HG03460 (cell line): ENCODE results near the gene KIFAP3.
"Not testable (repeated sequence)": the region's sequence is repeated elsewhere in the genome, so short reads cannot be mapped to it uniquely, and the experiment has no call there.

Experiments
- ATAC-seq: cut with Tn5 transposase; IDR thresholded peaks from one replicate; pipeline ENCODE4 v1.9.1; 2021; ENCODE audit not compliant: unreplicated experiment

Gene KIFAP3

DNA sequence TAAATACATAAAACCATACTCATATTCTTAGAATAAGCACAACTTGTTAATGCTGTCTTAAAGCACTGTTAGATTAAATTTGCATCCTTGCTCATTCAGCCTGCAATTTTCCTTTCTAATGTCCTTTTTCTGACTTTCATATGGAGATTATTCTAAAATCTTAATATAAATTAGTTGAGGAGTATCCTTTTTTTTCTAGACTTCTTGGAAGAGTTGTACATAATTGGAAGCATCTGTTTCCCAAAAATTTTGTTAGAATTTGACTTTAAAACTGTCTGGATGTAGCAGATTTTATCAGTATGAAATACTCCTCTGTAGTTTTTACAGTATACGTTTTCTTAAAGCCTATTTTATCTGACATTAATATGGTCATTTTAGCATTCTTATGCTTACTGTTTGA lies 9.7 kb downstream of the KIFAP3 start:
- ATAC-seq, result no peak

DNA sequence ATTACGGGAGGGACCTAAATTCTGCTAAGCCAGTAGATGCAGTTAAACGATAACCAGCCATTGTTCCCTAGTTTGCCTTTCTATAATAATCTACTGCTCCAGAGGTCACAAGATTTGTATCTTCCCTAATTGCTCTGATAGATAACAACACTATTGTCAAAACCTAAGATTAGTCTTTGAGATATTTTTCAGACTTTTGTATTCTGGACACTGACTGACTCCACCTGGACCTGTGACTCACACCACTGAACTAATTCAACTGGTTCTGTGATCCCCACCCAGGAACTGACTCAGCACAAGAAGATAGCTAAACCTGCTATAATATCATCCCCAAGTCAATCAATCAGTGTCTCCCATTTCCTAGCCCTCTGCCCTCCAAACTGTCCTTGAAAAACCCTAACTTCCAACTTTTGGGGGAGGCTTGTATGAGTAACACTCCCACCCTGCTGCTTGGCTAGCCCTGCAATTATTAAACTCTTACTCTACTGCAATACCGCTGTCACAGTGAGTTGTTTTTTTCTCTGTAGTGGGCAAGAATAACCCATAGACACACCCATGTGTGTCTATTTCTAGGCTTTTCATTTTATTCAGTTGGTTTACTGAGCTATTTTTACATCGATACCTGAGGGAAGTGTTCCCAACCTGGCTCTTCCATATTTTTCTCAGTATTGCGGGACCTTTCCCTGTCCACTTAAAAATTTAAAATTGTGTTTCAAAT lies 11.2 kb downstream of the KIFAP3 start:
- no peak for ATAC-seq

DNA sequence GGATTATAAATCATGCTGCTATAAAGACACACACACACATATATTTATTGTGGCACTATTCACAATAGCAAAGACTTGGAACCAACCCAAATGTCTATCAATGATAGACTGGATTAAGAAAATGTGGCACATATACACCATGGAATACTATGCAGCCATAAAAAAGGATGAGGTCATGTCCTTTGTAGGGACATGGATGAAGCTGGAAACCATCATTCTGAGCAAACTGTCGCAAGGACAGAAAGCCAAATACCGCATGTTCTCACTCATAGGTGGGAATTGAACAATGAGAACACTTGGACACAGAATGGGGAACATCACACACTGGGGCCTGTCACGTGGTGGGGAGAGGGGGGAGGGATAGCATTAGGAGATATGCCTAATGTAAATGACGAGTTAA lies 12.8 kb downstream of the KIFAP3 start:
- not testable (repeated sequence) for ATAC-seq

DNA sequence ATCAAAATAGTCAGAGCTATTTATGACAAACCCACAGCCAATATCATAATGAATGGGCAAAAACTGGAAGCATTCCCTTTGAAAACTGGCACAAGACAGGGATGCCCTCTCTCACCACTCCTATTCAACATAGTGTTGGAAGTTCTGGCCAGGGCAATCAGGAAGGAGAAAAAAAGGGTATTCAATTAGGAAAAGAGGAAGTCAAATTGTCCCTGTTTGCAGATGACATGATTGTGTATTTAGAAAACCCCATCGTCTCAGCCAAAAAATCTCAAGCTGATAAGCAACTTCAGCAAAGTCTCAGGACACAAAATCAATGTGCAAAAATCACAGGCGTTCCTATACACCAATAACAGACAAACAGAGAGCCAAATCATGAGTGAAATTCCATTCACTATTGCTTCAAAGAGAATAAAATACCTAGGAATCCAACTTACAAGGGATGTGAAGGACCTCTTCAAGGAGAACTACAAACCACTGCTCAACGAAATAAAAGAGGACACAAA lies 14.4 kb downstream of the KIFAP3 start:
- not testable (repeated sequence) for ATAC-seq

DNA sequence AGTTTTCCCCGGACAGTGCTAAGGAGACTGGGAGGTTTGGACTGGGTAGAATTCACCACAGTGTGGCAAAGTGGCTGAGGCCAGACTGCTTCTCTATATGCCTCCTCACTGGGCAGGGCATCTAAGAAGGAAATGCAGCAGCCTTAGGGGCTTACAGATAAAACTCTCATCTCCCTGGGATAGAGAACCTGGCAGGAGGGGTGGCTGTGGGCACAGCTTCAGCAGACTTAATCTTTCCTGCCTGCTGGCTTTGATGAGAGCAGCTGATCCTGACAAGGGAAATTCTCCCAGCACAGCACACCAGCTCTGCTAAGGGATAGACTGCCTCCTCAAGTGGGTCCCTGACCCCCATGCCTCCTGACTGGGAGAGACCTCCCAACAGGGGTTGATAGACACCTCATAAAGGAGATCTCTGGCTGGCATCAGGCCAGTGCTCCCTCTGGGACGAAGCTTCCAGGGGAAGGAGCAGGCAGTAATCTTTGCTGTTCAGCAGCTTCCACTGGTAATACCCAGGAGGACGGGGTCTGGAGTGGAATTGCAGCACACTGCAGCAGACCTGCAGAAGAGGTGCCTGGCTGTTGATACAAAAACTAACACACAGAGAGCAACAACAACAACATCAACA lies 25.2 kb downstream of the KIFAP3 start:
- no peak for ATAC-seq

DNA sequence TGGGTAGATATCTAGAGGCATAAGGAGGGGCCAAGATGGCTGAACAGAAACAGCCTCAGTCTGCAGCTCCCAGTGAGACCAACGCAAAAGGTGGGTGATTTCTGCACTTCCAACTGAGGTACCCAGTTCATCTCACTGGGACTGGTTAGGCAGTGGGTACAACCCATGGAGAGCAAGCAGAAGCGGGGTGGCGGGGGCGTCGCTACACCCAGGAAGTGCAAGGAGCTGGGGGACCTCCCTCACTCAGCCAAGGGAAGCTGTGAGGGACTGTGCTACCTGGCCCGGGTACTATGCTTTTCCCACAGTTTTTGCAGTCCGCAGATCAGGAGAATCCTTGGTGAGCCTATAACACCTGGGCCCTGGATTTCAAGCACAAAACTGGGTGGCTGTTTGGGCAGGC lies 26.0 kb downstream of the KIFAP3 start:
- ATAC-seq, result no peak

DNA sequence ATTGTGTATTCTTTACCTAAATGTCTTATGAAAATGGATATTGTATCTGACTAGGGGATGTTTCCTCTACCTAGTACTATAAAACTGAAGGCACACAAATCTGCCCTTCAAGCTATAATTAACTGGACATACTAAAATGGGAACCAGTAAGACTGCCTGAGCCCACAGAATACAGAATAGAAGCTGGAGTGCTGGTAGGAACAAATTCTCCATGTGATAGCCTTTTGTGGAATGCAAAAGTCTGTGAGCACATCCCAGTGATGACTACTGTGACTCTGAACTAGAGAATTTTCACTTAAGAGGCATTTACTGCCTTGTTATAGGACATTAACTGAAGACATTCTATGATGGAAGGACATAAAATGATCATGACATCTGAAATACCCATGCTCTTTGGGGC lies 30.3 kb downstream of the KIFAP3 start:
- no peak for ATAC-seq

DNA sequence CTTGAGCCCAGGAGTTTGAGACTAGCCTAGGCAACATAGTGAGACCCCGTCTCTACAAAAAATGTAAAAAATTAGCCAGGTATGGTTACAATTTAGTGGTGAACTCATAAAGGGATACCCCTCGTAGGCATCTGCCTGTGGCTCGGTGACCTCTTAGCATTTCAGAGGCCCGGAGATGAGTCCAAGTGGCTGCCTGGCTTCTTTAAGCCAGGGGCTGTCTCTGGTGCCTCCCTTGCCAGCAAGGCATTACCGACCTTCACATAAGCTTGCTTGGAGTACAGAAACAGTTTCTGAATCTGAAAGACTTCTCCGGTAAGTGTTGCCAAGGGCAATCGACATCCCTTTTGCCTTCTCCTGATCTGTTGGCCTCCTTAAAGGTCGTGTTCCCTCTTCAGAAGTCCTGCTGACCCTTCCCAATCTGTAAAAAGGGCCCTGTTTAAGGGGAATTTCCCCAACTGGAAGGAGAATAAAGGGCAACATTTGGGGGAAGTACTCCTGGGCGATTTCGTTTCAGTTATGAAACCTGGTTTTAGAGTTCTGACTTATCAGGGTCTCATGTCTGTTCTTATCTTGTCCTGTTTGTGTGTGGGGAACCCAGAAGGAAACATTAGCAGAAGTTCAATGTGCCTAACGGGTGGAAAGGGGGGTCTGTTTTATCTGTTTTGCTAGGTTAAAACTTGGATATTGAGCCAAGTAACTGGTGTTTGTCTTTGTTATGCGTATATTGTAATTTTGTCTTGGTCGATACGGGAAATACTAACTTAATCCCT lies 32.9 kb downstream of the KIFAP3 start:
- no peak for ATAC-seq

DNA sequence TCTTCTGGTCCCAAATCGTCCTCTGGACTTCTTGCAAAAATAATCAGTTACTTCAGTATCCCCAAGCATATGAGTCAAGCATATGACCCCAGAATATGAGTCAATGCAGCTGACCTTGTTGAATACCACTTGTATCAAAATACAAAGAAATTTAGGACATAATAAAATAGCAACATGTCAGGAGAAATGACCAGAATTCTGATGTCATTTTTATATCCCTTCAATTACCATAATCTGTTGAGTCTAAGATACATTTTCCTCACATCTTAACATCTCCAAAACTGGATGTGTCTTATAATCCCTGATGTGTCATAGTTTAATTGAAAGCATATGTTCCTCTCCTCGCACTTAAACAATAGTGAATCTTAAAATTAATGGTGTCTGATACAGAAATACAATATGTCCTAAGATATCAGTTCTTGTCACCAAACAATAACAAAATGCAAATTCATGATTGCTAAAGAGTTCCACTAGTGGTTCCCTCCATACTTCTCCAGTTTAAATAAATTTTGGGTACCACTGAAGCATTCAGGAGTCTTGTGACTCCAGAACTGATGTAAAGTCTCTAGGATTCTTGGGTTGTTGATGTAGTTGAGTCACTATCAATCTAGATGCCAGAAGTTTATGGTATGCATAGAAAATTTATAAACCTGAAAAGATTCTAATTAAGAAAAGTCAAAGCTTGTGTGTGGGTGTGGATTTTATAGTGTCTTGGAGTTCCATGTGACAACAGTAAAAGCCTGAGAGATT lies 41.8 kb downstream of the KIFAP3 start:
- ATAC-seq, result no peak

DNA sequence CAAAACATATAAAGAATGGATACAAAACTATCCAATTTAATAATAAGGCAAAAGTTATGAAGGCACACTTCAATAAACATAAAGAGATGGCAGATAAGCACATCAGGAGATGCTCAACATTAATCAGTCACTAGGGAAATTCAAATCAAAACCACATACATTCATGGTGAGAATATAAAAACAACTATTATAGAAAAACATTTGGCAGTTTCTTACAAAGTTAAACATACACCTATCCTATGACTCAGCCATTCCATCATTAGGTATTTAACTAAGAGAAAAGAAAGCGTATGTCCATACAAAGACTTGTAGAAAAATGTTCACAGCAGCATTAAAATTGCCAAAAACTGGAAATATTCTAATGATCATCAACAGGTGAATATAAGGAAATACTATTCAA lies 44.3 kb downstream of the KIFAP3 start:
- no peak for ATAC-seq

DNA sequence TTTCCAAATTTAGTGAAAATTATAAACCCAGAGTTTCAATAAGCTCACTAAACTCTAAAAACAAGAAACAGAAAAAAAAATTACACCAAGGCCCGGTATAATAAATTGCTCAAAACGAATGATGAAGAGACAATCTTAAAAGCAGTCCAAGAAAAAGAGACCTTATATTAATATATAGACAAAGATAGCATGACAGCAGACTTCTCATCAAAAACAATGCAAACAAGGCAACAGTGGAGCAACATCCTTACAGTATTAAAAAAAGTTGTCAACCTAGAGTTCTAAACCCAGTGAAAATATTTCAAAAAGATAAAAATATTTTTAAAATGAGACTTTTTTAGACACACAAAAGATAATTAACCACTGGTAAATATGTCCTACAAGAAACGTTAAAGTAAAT lies 46.7 kb downstream of the KIFAP3 start:
- ATAC-seq, result no peak

DNA sequence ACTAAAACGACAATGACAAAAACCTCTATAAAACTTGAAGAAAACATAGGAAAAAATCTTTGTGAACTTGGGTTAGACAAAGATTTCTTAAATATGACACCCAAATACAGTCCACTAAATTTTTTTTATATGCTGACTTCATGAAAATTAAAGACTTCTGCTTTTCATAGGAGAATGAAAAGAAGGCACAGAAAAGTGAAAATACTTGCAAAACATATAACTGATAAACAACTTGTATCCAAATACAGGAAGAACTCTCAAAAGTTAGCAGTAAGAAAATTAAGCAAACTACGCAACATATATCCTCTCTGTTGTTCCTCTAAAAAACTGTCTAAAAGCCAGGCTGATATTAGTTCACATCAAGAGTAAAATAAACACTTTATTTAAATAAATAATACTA lies 53.6 kb downstream of the KIFAP3 start:
- no peak for ATAC-seq

DNA sequence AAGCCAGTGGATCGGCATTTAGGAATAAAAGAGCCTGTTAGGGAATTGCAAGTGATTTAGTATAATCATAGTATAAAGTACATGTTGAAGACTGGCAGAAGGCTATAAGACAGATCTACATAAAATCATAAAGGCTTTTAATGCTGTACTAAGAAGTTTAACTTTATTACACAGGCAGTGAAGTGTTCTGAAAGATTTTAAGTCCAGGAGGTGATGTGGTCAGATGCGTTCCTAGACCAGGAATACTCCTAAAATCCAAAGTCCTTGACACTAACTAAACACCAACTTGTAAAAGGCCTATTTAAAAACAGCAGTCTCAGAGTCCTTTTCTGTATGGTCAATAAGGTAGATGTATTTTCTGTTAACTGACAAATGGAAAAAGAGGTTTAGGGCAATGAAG lies 57.0 kb downstream of the KIFAP3 start:
- ATAC-seq, result no peak

DNA sequence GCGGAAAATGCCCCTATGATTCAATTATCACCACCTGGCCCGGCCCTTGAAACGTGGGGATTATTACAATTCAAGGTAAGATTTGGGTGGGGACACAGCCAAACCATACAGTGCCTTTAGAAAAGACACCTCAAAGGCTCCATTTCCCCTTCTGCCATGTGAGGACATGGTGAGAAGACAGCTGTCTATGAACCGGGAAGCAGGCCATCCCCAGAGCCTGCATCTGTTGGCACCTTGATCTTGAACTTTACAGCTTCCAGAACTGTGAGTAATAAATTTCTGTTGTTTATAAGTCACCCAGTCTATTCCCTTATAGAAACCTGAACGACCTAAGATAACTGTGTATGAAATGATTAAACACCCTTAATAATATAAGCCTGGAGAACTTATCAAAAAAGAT lies 61.6 kb downstream of the KIFAP3 start:
- ATAC-seq, result no peak

DNA sequence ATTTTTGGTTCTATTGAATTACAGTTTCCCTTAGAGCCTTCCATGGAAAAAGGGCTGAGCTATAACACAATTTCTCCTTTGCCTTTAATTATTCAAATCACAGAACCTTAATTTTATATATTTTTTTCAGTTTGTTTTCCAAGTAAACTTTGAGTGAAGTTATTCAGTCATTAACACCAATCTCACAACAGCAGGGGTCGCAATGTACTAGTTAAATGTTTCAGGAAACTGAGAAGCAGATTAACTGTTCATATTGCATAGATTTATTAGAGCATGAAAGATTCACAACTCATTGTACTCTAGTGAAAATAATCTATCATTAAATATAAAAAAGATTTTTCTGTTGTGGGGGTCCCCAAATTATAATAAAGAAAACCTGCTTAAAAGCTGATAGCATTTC lies 64.1 kb downstream of the KIFAP3 start:
- ATAC-seq, result no peak

DNA sequence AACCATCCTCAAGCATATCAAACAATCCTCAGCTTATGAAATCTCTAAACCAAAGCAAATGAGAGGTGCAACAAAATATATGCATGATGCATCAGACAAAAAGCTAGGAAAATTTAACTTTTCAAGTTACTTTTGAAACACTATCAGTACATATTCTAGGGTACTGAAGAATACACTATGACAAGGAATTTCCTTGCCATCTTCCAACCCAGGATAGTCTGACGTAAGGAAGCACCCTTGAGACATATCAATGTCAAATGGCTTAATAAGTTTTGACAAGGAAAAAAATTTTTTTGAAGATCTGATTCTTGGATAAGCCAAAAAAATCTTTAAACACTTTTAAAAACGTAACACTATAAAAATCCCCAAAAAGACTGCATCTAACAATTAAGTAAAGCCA lies 64.9 kb downstream of the KIFAP3 start:
- ATAC-seq, result no peak

DNA sequence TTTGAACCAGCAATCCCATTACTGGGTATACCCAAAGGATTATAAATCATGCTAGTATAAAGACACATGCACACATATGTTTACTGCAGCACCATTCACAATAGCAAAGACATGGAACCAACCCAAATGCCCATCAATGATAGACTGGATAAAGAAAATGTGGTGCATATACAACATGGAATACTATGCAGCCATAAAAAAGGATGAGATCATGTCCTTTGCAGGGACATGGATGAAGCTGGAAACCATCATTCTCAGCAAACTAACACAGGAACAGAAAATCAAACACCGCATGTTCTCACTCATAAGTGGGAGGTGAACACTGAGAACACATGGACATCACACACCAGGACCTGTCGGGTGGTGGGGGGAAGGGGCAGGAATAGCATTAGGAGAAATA lies 65.8 kb downstream of the KIFAP3 start:
- not testable (repeated sequence) for ATAC-seq

DNA sequence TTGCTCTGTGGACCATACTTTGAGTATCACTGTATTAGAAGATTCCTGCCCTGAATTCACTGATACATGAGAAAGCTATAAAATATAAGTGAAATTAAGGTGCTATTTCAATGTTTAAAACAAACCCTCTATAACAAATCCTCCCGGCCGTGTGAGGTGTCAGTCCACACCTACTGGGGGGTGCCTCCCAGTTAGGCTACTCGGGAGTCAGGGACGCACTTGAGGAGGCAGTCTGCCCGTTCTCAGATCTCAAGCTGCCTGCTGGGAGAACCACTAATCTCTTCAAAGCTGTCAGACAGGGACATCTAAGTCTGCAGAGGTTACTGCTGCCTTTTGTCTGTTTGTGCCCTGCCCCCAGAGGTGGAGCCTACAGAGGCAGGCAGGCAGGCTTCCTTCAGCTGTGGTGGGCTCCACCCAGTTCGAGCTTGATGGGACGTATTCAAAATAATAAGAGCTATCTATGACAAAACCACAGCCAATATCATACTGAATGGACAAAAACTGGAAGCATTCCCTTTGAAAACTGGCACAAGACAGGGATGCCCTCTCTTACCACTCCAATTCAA lies 71.1 kb downstream of the KIFAP3 start:
- not testable (repeated sequence) for ATAC-seq

DNA sequence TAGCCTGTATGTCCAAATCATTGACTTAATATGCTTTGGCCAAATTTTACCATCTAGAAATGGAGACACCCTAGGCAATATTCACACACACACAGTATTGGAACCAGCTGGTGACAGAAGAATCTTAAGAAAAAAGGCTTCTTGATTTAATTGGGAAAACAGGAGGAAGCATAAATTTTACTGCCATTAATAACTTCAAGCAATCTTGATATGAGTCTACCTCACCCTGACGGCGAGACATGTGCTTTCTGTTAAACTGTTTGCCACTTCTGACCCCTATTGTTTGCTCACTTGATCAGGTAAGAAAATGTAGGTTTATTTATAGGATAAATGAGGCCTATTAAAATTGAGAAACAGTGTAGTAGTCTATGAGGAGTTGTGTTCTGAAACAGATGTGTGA lies 73.2 kb downstream of the KIFAP3 start:
- no peak for ATAC-seq

DNA sequence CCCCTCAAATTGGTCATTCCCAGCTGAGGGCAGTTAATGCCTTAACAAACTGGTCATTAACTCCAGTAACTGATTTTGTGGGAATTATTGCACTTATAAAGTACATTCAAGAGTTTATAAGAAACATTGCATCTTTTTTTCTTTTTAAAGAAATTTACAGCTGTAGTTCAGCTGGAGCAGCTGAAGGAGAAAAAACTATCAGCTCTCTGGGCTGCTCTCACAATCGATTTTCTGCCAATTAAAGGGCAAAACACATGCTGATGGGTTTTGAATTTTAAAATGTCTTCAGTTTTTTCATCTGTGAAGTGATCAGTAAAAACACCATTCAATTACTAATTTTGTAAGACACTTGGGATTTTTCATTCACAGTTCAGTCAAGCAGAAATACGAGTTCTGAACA lies 74.7 kb downstream of the KIFAP3 start:
- ATAC-seq, result no peak

DNA sequence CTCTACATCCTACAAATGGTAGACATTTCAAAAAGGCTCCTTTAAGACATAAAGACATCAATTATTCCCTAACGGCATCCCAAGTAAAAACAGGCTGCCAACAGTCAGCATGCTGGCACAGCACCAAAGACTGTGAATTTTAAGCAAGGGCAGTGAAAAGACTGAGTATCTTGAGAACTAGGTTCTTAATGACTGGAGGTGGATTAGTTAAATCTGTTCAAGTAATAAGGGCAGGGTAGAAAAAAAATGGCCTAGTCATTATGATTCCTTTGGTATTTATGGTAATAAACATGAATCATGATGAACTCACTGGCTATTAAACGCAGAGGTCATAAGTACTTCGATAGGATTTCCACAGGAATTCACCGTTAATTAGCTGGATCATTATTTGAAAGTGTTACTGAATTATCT lies 75.2 kb downstream of the KIFAP3 start:
- no peak for ATAC-seq
